ENCODE measurements around the gene CEP112.
A peak's percentile ranks its signal among the peaks of the same experiment; 100 is the strongest.
"Not testable (repeated sequence)": the region's sequence is repeated elsewhere in the genome, so short reads cannot be mapped to it uniquely, and the experiment has no call there.

Gene CEP112

GRCh38 chr17:65774787-65775186 is 417.1 kb downstream of the CEP112 start:
- no peak for DNase-seq (ENCODE audit: low read depth)

GRCh38 chr17:65772989-65773388 is 418.9 kb downstream of the CEP112 start:
- DNase-seq (ENCODE audit: low read depth), result no peak

GRCh38 chr17:65771704-65772103 is 420.2 kb downstream of the CEP112 start:
- DNase-seq (ENCODE audit: low read depth), result no peak

GRCh38 chr17:65763786-65764185 is 428.1 kb downstream of the CEP112 start:
- no peak for DNase-seq (ENCODE audit: low read depth)

- DNase-seq (ENCODE audit: low read depth), result no peak
Observed at GRCh38 chr17:65762973-65763372, 429.0 kb downstream of the CEP112 start.

GRCh38 chr17:65759532-65759931 is 432.4 kb downstream of the CEP112 start:
- DNase-seq (ENCODE audit: low read depth), result no peak

- DNase-seq (ENCODE audit: low read depth), result no peak
Observed at GRCh38 chr17:65756760-65757159, 435.2 kb downstream of the CEP112 start.

- DNase-seq (ENCODE audit: low read depth), result no peak
Observed at GRCh38 chr17:65755799-65756198, 436.1 kb downstream of the CEP112 start.

GRCh38 chr17:65754630-65755029 is 437.3 kb downstream of the CEP112 start:
- no peak for DNase-seq (ENCODE audit: low read depth)

GRCh38 chr17:65754081-65754480 is 437.9 kb downstream of the CEP112 start:
- no peak for DNase-seq (ENCODE audit: low read depth)

- no peak for DNase-seq (ENCODE audit: low read depth)
Observed at GRCh38 chr17:65753348-65753747, 438.6 kb downstream of the CEP112 start.

GRCh38 chr17:65751263-65751662 is 440.7 kb downstream of the CEP112 start:
- no peak for DNase-seq (ENCODE audit: low read depth)

- peak; percentile 56 for DNase-seq (ENCODE audit: low read depth)
Observed at GRCh38 chr17:65750631-65751115, 441.3 kb downstream of the CEP112 start.

- no peak for DNase-seq (ENCODE audit: low read depth)
Observed at GRCh38 chr17:65750166-65750565, 441.8 kb downstream of the CEP112 start.

GRCh38 chr17:65749479-65749878 is 442.5 kb downstream of the CEP112 start:
- DNase-seq (ENCODE audit: low read depth), result no peak

GRCh38 chr17:65745241-65745640 is 446.7 kb downstream of the CEP112 start:
- DNase-seq (ENCODE audit: low read depth), result no peak

GRCh38 chr17:65743308-65743655 is 448.7 kb downstream of the CEP112 start:
- no peak for DNase-seq (ENCODE audit: low read depth)

- DNase-seq (ENCODE audit: low read depth), result peak; percentile 69
Observed at GRCh38 chr17:65742403-65743307, 449.3 kb downstream of the CEP112 start.

- DNase-seq (ENCODE audit: low read depth), result no peak
Observed at GRCh38 chr17:65741710-65742109, 450.2 kb downstream of the CEP112 start.

- DNase-seq (ENCODE audit: low read depth), result no peak
Observed at GRCh38 chr17:65739034-65739433, 452.9 kb downstream of the CEP112 start.

GRCh38 chr17:65737451-65737850 is 454.5 kb downstream of the CEP112 start:
- DNase-seq (ENCODE audit: low read depth), result no peak

GRCh38 chr17:65733314-65733713 is 458.6 kb downstream of the CEP112 start:
- DNase-seq (ENCODE audit: low read depth), result no peak

- DNase-seq (ENCODE audit: low read depth), result not testable (repeated sequence)
Observed at GRCh38 chr17:65732667-65733066, 459.3 kb downstream of the CEP112 start.

GRCh38 chr17:65730711-65731169 is 461.2 kb downstream of the CEP112 start:
- DNase-seq (ENCODE audit: low read depth), result peak; percentile 12
